Lower leg skin (tissue), 4 donors: ENCODE data around the gene LIN52. TPM values are rescaled to one million over a fixed set of nuclear protein-coding genes. Genes with fewer than 3 reads are reported as not detected.

Source experiments
- DNase-seq, 2 donors: peaks; one replicate each; pipeline ENCODE4 v3.0.0-alpha.2; 2019; ENCODE audit warnings: low spot score in 2 of 2
- H3K4me3 ChIP-seq: fragments of 200-600 bp; sonication (generic); 2 replicates; pipeline ENCODE4 v1.5.1; 2017; ENCODE audit warnings: mild to moderate bottlenecking, low read depth; ENCODE audit not compliant: poor library complexity, severe bottlenecking
- CTCF ChIP-seq, 3 donors: fragments of 450-650 bp; IDR thresholded peaks; one replicate each; pipeline ENCODE4 v1.5.1; 2016; ENCODE audit warnings: antibody characterized with exemption in 3 of 3, mild to moderate bottlenecking in 3 of 3, moderate library complexity in 2 of 3
- POLR2A ChIP-seq, 2 donors: fragments of 450-650 bp; IDR thresholded peaks; one replicate each; pipeline ENCODE4 v1.6.1; 2016 to 2017; ENCODE audit warnings: antibody characterized with exemption in 2 of 2, mild to moderate bottlenecking in 1 of 2, moderate library complexity in 1 of 2
- WGBS, 2 donors: methylation state at CpG; one replicate each; pipeline ENCODE4 v1.1.5; 2018; 5-methylcytosine and 5-hydroxymethylcytosine counted together
- intact Hi-C: fragments of 100-400 bp; cut with DNase I; formaldehyde crosslinking; loops from one replicate; pipeline ENCODE4 v1.15.0; 2023; ENCODE audit warnings: low total_unique reads
- total RNA-seq, 4 donors: library from RNA; depleted of rRNA; stranded (reverse); fragments of >200 nt; gene quantifications; one replicate each; pipeline ENCODE4 v1.1.0, GENCODE V29; 2016

The LIN52 gene
- total RNA-seq, 4 donors from 2014 or later = 5.6 to 7.9 (median 5.8) TPM

GRCh38 chr14:74155749-74156148 is 71.0 kb downstream of the LIN52 start:
- intact Hi-C loops = no loop called here
- TF ChIP-seq POLR2A (IDR thresholded peaks at IDR 0.05) (no peak), CTCF (IDR thresholded peaks at IDR 0.05) (no peak)
- WGBS, 2 donors = 80 to 88% methylated on average over 1 of the region's 1 CpG
- DNase-seq = no peak
- no peak overlapping the region for H3K4me3 ChIP-seq

- DNase-seq = no peak
- 73 to 98% methylated on average over 2 of the region's 2 CpGs for WGBS, 2 donors
- no peak overlapping the region for H3K4me3 ChIP-seq
- intact Hi-C loops = no loop called here
- TF ChIP-seq POLR2A (IDR thresholded peaks at IDR 0.05) (no peak), CTCF (IDR thresholded peaks at IDR 0.05) (no peak)
Observed at GRCh38 chr14:74160763-74161162, 76.0 kb downstream of the LIN52 start.

GRCh38 chr14:74161526-74162158 is 76.9 kb downstream of the LIN52 start:
- no peak overlapping the region for H3K4me3 ChIP-seq
- TF ChIP-seq CTCF (IDR thresholded peaks at IDR 0.05) (no peak), POLR2A (IDR thresholded peaks at IDR 0.05) (no peak)
- no peak for DNase-seq
- intact Hi-C loops = no loop called here
- 86 to 91% methylated on average over 8 of the region's 8 CpGs for WGBS, 2 donors

GRCh38 chr14:74169906-74170305 is 85.2 kb downstream of the LIN52 start:
- TF ChIP-seq CTCF (IDR thresholded peaks at IDR 0.05) (no peak), POLR2A (IDR thresholded peaks at IDR 0.05) (no peak)
- DNase-seq = no peak
- no peak overlapping the region for H3K4me3 ChIP-seq
- intact Hi-C loops = no loop called here
- 62 to 83% methylated on average over 3 of the region's 3 CpGs for WGBS, 2 donors

- no peak for DNase-seq
- 85 to 88% methylated on average over 2 of the region's 2 CpGs for WGBS, 2 donors
- no peak for TF ChIP-seq CTCF (IDR thresholded peaks at IDR 0.05)
- no peak for TF ChIP-seq POLR2A (IDR thresholded peaks at IDR 0.05)
- intact Hi-C loops = no loop called here
- no peak overlapping the region for H3K4me3 ChIP-seq
Observed at GRCh38 chr14:74176400-74176793, 91.6 kb downstream of the LIN52 start.

GRCh38 chr14:74179856-74180255 is 95.1 kb downstream of the LIN52 start:
- intact Hi-C loops = no loop called here
- DNase-seq = no peak
- WGBS, 2 donors = 97 to 98% methylated on average over 3 of the region's 3 CpGs
- no peak overlapping the region for H3K4me3 ChIP-seq
- no peak for TF ChIP-seq CTCF (IDR thresholded peaks at IDR 0.05)
- TF ChIP-seq POLR2A (IDR thresholded peaks at IDR 0.05) = no peak
